ENCODE measurements around the gene IFIT2.
A peak's percentile ranks its signal among the peaks of the same experiment; 100 is the strongest.
"Not testable (repeated sequence)": the region's sequence is repeated elsewhere in the genome, so short reads cannot be mapped to it uniquely, and the experiment has no call there.

The IFIT2 gene

DNA sequence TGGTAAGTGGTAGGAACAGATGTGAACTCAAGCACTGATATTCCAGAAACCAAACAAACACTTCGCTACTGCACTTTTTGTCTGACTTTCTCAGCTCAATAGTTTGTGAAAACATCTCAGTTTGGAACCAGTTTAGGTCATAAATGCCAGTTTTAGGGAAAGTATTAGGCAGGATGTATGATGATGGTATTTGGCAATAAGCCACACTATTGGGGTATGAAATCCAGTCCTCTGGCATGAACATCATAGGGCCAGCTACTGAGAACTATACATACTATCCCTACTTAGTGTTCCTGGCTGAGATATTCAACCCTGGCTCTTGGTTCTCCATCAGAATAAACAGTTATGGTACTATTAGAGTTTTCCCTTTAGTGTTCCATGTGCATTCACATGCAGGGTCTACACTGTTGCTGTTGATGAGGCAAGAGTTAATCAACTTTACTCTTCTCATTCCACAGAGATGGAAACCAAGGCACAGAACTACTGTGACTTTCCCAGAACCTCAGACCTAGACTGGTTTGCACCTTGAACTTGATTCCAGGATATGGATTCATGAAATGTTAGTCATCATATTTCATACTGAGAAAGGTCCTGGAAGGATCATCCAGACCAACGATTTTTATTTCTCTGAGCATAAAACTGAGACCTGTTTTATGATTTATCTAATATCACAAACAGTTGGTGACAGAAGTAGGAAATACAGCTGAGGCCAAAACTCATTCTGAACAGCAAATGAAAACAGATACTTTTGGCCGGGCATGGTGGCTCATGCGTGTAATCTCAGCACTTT, 20.0 kb upstream of the IFIT2 start:
- H3K4me3 ChIP-seq (ENCODE audit: low read length): no peak overlapping the region
- H3K27me3 ChIP-seq (ENCODE audit: control insufficient read depth, insufficient read depth, low read length): no peaks in the 10 kb centered on the region
- no peak overlapping the region for H3K9ac ChIP-seq (ENCODE audit: low read length)
- H3K36me3 ChIP-seq (ENCODE audit: control insufficient read depth, low read depth, low read length): no peaks in the 10 kb centered on the region
- H3K9me3 ChIP-seq (ENCODE audit: control insufficient read depth, low read depth, low read length): no peaks in the 10 kb centered on the region
- peaks cover 24% of the 10 kb centered on the region for H3K4me1 ChIP-seq (ENCODE audit: control insufficient read depth, low read depth, low read length)
- no peak overlapping the region for H3K27ac ChIP-seq (ENCODE audit: low read length)

DNA sequence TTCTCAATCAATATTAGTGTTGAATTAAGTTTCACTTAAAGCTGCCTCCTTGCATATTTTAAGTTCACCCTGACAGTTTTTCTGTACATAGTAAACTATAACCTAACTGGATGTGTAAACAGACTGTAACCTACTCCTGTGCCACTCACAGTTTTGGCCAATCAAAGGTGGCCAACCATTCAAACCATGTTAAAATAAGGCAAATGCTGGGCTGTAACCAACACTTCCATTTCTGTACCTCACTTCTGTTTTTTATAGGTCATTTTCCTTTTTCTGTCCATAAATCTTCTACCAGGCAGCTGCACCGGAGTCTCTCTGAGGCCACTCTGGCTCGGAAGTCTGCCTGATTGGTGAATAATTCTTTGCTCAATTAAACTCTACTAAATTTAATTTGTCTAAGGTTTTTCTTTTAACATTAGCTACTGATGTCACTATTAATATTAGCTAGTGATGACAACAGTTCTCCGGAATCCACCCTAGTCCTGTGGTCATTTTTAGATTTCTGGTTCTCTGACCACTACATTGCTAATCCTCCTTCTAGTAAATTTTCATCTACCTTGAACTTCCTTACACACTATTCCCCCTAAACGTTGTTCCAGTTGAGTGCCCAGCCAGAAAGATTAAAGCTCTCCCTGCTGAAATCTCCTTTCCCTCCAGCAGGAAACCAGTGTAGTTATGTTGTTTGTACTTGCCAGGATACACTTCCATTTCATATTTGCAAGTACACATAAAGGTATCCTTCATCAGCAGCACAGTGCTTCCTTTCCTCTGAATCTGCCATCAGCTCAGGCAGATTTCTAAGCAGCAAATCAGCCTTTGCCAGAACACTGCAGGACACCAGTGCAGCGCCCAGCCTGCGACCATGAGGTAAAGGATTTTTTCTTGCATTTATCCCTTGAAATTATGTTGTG, 18.6 kb upstream of the IFIT2 start:
- H3K9ac ChIP-seq (ENCODE audit: low read length): no peak overlapping the region
- H3K4me3 ChIP-seq (ENCODE audit: low read length): no peak overlapping the region
- no peaks in the 10 kb centered on the region for H3K36me3 ChIP-seq (ENCODE audit: control insufficient read depth, low read depth, low read length)
- peaks cover 24% of the 10 kb centered on the region for H3K4me1 ChIP-seq (ENCODE audit: control insufficient read depth, low read depth, low read length)
- H3K27ac ChIP-seq (ENCODE audit: low read length): peak overlapping the region; percentile 15
- no peaks in the 10 kb centered on the region for H3K9me3 ChIP-seq (ENCODE audit: control insufficient read depth, low read depth, low read length)
- no peaks in the 10 kb centered on the region for H3K27me3 ChIP-seq (ENCODE audit: control insufficient read depth, insufficient read depth, low read length)

DNA sequence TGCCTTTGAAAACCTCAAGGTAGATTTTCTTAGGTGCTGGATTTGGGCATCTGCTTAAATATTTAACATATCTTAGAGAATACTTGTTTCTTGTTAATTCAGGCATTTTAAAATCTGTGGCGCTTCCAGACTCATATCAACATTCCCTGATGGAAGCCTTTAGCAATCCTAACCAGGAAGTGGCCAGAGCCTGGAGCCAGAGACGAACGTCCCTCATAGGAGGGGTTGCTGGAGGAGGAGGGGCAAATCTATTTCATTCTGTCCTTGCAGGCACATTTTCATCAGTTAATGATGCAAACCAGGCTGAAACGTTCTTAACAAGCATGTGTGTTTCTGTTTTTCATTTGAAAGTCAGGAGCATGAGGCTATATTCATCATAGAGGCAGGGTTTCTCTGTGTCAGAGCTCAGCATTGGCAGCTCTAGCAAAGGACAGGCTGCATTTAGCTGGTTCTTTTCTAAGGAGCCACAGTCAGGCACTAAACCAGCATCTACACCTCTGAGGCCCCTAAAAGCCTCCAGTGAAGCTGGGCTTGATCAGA, 17.8 kb upstream of the IFIT2 start:
- Histone ChIP-seq H3K9me3 (ENCODE audit: control insufficient read depth, low read depth, low read length) (no peaks in the 10 kb centered on the region), H3K36me3 (ENCODE audit: control insufficient read depth, low read depth, low read length) (no peaks in the 10 kb centered on the region), H3K4me3 (ENCODE audit: low read length) (no peak overlapping the region), H3K4me1 (ENCODE audit: control insufficient read depth, low read depth, low read length) (peaks cover 24% of the 10 kb centered on the region), H3K27me3 (ENCODE audit: control insufficient read depth, insufficient read depth, low read length) (no peaks in the 10 kb centered on the region), H3K9ac (ENCODE audit: low read length) (no peak overlapping the region), H3K27ac (ENCODE audit: low read length) (no peak overlapping the region)

DNA sequence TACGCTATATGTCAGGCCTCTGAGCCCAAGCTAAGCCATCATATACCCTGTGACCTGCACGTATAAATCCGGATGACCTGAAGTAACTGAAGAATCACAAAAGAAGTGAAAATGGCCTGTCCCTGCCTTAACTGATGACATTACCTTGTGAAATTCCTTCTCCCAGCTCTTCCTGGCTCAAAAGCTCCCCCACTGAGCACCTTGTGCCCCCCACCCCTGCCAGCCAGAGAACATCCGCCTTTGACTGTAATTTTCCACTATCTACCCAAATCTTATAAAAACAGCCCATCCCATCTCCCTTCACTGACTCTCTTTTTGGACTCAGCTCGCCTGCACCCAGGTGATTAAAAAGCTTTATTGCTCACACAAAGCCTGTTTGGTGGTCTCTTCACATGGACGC, 17.1 kb upstream of the IFIT2 start:
- H3K4me1 ChIP-seq (ENCODE audit: control insufficient read depth, low read depth, low read length): peaks cover 24% of the 10 kb centered on the region
- H3K27me3 ChIP-seq (ENCODE audit: control insufficient read depth, insufficient read depth, low read length); H3K9me3 ChIP-seq (ENCODE audit: control insufficient read depth, low read depth, low read length); H3K36me3 ChIP-seq (ENCODE audit: control insufficient read depth, low read depth, low read length); H3K4me3 ChIP-seq (ENCODE audit: low read length); H3K27ac ChIP-seq (ENCODE audit: low read length); H3K9ac ChIP-seq (ENCODE audit: low read length): not testable (repeated sequence)

DNA sequence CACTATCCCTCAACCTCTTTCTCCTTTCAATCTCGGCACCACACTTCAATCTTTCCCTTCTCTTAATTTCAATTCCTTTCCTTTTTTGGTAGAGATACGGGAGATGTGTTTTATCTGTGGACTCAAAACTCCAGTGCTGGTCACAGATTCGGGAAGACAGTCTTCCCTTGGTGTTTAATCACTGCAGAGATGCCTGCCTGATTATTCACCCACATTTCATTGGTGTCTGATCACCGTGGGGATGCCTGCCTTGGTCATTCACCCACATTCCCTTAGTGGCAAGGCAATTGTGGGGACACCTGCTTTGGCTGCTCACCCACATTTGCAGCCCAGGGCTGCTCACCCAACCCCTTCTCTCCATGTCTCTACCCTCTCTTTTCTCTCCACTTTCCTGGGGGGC, 16.5 kb upstream of the IFIT2 start:
- H3K36me3 ChIP-seq (ENCODE audit: control insufficient read depth, low read depth, low read length); H3K9ac ChIP-seq (ENCODE audit: low read length); H3K27me3 ChIP-seq (ENCODE audit: control insufficient read depth, insufficient read depth, low read length); H3K4me3 ChIP-seq (ENCODE audit: low read length); H3K27ac ChIP-seq (ENCODE audit: low read length); H3K9me3 ChIP-seq (ENCODE audit: control insufficient read depth, low read depth, low read length): not testable (repeated sequence)
- peaks cover 23% of the 10 kb centered on the region for H3K4me1 ChIP-seq (ENCODE audit: control insufficient read depth, low read depth, low read length)

DNA sequence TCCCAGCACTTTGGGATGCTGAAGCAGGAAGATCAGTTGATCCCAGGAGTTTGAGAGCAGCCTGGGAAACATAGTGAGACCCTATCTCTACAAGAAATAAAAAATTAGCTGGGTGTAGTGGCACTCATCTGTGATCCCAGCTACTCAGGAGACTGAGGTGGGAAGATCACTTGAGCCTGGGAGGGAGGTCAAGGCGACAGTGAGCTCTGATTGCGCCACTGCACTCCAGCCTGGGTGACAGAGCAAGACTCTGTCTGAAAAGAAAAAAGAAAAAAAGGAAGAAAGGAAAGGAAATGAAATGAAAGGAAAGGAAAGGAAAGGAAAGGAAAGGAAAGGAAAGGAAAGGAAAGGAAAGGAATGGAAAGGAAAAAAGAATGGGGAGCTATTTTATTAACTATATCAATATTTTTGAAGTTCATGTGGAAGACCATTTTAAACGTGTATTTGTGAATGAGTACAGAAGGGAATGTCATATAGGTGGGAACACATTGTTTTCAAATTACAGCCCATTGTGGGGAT, 7.1 kb upstream of the IFIT2 start:
- Histone ChIP-seq H3K4me3 (ENCODE audit: low read length) (no peak overlapping the region), H3K4me1 (ENCODE audit: control insufficient read depth, low read depth, low read length) (no peaks in the 10 kb centered on the region), H3K9me3 (ENCODE audit: control insufficient read depth, low read depth, low read length) (no peaks in the 10 kb centered on the region), H3K36me3 (ENCODE audit: control insufficient read depth, low read depth, low read length) (no peaks in the 10 kb centered on the region), H3K27me3 (ENCODE audit: control insufficient read depth, insufficient read depth, low read length) (no peaks in the 10 kb centered on the region), H3K27ac (ENCODE audit: low read length) (no peak overlapping the region), H3K9ac (ENCODE audit: low read length) (no peak overlapping the region)

DNA sequence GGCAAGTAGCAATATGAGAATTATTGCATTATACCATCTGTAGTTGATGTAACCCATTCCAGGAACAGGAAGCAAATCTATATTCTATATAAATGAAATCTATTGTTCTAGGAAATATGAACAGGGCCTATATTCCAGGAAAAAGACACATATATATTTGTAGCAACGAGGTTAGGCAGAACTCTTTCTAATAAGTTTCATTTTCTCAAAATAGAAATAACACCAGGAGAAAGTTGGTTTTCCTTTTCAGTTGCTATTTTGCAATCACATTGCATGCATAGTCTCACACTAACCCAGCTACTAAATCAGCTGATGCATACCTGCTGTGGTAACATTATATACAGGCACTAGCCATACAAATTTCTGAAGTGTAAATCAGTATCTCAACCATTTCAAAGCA, 6.2 kb upstream of the IFIT2 start:
- Histone ChIP-seq H3K4me1 (ENCODE audit: control insufficient read depth, low read depth, low read length) (no peaks in the 10 kb centered on the region), H3K9ac (ENCODE audit: low read length) (no peak overlapping the region), H3K4me3 (ENCODE audit: low read length) (no peak overlapping the region), H3K27me3 (ENCODE audit: control insufficient read depth, insufficient read depth, low read length) (no peaks in the 10 kb centered on the region), H3K9me3 (ENCODE audit: control insufficient read depth, low read depth, low read length) (no peaks in the 10 kb centered on the region), H3K36me3 (ENCODE audit: control insufficient read depth, low read depth, low read length) (no peaks in the 10 kb centered on the region), H3K27ac (ENCODE audit: low read length) (no peak overlapping the region)

DNA sequence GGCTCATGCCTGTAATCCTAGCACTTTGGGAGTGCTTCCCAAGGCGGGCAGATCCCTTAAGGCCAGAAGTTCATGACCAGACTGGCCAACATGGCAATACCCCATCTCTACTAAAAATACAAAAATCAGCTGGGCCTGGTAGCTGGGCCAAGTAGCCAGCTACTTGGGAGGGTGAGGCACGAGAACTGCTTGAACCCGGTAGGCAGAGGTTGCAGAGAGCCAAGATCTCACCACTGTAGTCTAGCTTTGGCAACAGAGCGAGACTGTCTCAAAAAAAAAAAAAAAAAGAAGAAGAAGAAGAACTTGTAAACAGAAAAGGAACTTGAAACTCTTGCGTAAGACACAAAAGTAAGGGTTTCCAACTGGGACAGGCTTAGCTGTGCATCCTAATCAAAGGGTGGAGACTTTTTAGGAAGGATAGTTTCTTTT, 5.6 kb upstream of the IFIT2 start:
- H3K9me3 ChIP-seq (ENCODE audit: control insufficient read depth, low read depth, low read length): no peaks in the 10 kb centered on the region
- no peak overlapping the region for H3K9ac ChIP-seq (ENCODE audit: low read length)
- no peaks in the 10 kb centered on the region for H3K36me3 ChIP-seq (ENCODE audit: control insufficient read depth, low read depth, low read length)
- no peak overlapping the region for H3K4me3 ChIP-seq (ENCODE audit: low read length)
- H3K27me3 ChIP-seq (ENCODE audit: control insufficient read depth, insufficient read depth, low read length): no peaks in the 10 kb centered on the region
- H3K27ac ChIP-seq (ENCODE audit: low read length): no peak overlapping the region
- peaks cover 1% of the 10 kb centered on the region for H3K4me1 ChIP-seq (ENCODE audit: control insufficient read depth, low read depth, low read length)

DNA sequence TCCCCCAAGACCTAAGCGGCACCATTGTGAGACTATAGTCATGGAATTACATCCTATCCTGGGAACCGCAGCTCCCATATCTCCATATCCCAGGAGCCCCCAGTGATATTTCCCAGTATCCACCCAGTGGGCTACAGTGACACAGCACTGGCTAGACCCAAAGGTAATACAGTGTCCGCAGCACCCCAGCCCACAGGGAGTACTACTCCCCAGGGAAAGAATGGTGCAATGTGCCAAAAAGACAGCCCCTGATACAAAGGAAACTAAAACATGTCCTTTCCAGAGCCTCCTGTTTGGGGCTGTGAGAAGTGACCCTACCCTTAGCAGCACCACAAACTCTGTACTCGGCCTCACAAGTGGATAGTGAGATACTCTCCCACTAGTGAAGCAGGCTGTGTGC, 4.5 kb upstream of the IFIT2 start:
- Histone ChIP-seq H3K27me3 (ENCODE audit: control insufficient read depth, insufficient read depth, low read length) (no peaks in the 10 kb centered on the region), H3K9me3 (ENCODE audit: control insufficient read depth, low read depth, low read length) (no peaks in the 10 kb centered on the region), H3K27ac (ENCODE audit: low read length) (no peak overlapping the region), H3K36me3 (ENCODE audit: control insufficient read depth, low read depth, low read length) (no peaks in the 10 kb centered on the region), H3K4me1 (ENCODE audit: control insufficient read depth, low read depth, low read length) (peaks cover 10% of the 10 kb centered on the region), H3K4me3 (ENCODE audit: low read length) (no peak overlapping the region), H3K9ac (ENCODE audit: low read length) (no peak overlapping the region)

DNA sequence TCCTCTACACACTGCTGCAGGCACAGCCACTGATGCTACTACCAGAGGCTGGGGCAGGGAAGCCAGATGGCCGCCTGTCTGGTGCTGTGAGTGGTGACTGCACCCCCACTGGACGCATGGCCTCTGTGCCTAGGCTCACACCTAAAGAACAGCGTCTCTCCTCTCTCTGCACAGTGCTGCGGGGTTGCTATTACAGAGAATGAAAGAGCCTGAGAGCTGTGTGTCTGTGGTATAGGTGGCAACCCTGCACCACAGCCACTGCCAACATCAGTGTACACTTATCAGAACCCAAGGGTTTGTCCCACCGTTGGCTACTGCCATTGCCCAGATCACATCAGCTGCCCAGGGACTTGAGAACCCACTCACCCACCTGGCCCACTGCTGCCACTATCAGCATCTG, 4.1 kb upstream of the IFIT2 start:
- H3K4me1 ChIP-seq (ENCODE audit: control insufficient read depth, low read depth, low read length): peaks cover 10% of the 10 kb centered on the region
- no peak overlapping the region for H3K4me3 ChIP-seq (ENCODE audit: low read length)
- H3K36me3 ChIP-seq (ENCODE audit: control insufficient read depth, low read depth, low read length): no peaks in the 10 kb centered on the region
- no peak overlapping the region for H3K27ac ChIP-seq (ENCODE audit: low read length)
- no peaks in the 10 kb centered on the region for H3K27me3 ChIP-seq (ENCODE audit: control insufficient read depth, insufficient read depth, low read length)
- no peak overlapping the region for H3K9ac ChIP-seq (ENCODE audit: low read length)
- no peaks in the 10 kb centered on the region for H3K9me3 ChIP-seq (ENCODE audit: control insufficient read depth, low read depth, low read length)

DNA sequence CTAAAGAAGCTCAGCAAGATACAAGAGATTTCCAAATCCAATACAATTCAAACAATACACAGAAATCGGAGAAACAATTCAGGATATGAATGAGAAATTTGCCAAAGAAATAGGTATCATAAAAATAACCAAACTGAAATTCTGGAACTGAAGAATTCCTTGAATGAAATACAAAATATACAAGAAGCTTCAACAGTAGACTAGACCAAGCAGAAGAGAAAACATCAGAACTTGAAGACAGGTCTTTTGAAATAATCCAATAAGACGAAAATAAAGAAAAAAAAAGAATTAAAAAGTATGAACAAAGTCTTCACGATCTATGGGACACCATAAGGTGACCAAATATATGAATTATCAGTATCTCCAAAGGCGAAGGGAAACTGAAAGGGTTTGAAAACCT, 2.8 kb upstream of the IFIT2 start:
- no peaks in the 10 kb centered on the region for H3K36me3 ChIP-seq (ENCODE audit: control insufficient read depth, low read depth, low read length)
- peaks cover 10% of the 10 kb centered on the region for H3K4me1 ChIP-seq (ENCODE audit: control insufficient read depth, low read depth, low read length)
- no peaks in the 10 kb centered on the region for H3K9me3 ChIP-seq (ENCODE audit: control insufficient read depth, low read depth, low read length)
- no peak overlapping the region for H3K9ac ChIP-seq (ENCODE audit: low read length)
- no peak overlapping the region for H3K27ac ChIP-seq (ENCODE audit: low read length)
- H3K4me3 ChIP-seq (ENCODE audit: low read length): no peak overlapping the region
- no peaks in the 10 kb centered on the region for H3K27me3 ChIP-seq (ENCODE audit: control insufficient read depth, insufficient read depth, low read length)

All from iPS-18a (cell line).